HG03432 (cell line): ENCODE measurements around the gene RBBP8NL.

ENCODE experiments used
- ATAC-seq: cut with Tn5 transposase; IDR thresholded peaks from one replicate; pipeline ENCODE4 v1.9.1; 2021; ENCODE audit warnings: mild to moderate bottlenecking, moderate library complexity; ENCODE audit not compliant: unreplicated experiment

The RBBP8NL gene

GRCh38 chr20:62363920-62364851 is 63.2 kb downstream of the RBBP8NL start:
- no peak for ATAC-seq

DNA sequence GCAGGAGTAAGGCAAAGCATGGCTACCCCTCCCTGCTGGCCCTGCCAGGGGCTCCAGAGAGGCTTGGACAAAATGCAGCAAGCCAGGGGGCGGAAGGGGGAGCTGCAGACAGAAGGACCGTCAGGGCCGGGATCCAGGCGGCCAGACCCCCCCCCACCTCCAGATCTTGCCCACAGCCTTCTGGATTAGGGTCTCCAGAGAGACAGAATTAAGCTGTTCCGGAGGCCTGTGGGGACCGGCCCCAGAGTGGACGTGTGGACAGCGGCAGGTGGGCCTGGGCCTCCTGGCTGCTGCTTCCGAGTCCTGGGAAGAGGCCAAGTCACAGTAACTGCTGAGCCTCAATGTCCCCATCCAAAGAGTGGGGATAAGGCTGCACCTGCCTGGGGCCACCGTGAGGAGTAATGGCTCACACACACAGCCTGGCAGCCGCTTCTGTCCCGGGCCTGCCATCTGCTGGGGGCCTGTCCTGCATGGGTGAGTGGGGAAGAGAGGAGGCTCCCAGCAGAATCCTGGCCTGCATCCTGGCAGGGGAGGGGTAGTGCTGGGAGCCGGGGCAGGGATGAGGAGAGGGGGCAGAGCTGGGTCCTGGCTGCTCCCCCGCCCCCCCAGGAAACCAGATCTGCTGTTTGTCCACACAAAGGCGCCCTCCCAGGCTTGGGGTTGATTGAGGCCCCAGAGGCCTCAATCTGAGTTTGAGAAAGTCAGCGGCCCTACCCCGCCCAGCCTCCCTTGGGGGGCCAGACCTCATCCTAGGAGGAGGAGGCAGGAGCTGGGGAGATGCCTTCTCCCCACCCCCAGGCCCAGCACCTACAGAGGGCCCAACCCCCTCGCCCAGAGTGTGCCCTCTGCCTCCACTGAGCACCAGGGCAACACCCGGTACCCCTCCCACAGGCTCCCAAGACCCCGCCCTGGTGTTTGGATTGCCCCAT is 64.1 kb downstream of the RBBP8NL start:
- ATAC-seq = no peak

GRCh38 chr20:62362590-62362940 is 64.8 kb downstream of the RBBP8NL start:
- ATAC-seq = no peak

DNA sequence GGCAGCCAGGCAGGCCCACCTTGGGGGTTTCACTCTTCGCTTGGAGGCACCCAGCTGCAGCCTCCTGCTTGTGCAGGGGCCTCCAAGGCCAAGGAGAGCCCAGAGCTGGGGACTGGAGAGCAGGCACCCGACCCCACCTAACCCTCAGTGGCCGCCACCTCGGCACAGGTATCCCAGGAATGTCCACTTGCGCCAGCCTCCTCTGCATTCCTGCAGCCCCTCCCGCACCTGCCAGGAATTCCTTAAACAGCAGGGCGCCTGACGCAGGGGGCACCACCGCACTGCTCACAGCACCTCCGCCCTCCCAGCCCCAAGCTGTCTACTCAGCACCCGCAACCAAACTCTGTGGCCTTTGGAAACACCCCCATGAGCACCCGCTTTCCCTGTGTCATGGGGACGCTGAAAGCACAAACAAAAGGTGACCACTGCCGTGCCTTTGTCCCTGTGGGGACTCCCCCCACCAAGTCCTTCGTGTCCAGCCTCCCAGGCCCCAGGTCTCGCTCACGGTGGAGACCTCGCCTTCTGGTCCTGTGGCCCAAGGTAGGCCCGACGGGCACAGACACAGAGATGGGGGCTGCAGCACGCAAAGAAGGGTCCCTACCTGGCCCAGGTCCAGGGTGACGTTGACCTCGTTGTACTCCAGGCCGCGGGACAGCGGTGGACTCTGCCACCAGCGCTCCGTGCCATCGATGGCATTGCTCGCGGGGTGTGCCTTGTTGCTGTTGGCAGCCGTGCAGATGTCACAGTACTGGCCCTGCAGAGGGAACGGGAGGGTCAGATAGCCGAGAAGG is 65.3 kb downstream of the RBBP8NL start:
- no peak for ATAC-seq

DNA sequence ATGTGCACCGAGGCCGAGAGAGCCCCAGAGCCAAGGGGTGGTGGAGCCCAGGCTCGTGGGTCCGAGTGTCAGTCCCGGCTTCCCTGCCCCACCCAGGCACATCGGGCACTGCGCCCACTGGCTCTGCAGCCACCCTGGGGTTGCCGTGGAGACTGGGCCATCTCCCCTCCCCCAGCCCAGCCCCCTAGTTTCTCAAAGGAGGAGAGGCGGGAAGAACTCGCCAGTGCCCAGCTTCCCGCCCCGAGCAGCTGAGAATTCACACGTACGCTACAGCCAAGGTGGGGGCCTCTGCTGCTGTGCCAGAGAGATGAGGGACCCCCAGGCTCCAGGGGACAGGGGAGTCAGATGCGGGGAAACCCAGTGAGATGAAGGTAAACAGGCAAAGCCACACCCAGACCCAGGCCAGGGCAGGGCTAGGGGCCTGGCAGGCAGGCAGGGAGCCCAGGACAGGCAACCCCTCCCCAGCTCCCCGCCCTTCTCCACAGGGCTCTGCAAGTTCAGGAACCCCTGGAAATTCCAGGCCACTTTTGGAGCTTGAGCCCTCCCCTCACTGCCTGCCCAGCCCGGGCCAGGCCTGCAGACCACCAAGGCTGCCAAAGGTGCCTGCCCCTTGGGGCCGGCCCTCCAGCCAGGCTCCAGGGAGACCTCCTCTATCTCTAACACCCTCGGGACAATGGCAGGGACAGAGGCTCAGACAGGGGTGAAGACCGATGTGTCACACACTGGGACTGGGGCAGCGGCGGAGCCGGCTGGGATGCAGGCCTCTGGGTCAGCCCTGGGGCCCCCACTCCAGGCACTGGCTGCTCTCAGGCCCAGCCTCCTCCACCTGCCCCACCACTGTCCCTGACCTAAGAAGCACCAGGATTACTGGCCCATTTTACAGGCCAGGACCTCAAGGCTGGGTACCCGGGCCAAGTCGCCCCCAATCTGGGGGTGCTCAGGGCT is 66.2 kb downstream of the RBBP8NL start:
- no peak for ATAC-seq
